Fibroblast of upper back skin (primary cell): ENCODE results near the gene EYS.
"Not testable (repeated sequence)": the region's sequence is repeated elsewhere in the genome, so short reads cannot be mapped to it uniquely, and the experiment has no call there.

Experiments
- DNase-seq: peaks from one replicate; pipeline ENCODE4 v3.0.0-alpha.2; 2013

EYS gene

DNA sequence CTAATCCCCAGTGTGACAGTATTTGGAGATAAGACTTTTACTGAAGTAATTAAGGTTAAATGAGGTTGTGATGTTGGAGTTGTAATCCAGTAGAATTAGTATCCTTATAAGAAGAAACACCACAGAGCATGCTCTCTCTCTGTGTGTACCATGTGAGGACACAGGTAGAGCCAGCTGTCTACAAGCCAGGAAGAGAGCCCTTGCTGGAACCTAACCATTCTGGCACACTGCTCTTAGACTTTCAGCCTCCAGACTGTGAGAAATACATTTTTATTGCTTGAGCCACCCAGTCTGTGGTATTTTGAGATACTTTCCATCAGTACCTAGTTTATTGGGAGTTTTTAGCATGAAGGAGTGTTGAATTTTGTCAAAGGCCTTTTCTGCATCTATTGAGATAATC lies 1961.2 kb downstream of the EYS start:
- DNase-seq: peak; percentile 26

DNA sequence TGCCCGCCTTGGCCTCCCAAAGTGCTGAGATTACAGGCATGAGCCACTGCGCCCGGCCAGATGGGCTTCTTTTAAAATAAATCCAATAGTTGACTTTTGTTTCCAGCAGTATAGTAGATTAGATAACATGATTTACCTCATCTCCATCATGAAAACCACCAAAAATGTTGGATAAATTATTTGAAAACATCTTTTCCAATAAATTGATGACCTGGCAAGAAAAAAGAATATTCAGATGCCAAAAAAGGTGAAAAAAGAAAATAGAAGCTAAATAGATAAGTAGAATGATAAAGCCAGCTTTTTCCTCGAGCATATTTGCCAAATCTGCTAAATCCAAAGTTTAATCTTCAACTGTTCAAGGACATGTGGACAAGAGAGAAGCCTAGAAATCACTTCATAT lies 1962.2 kb downstream of the EYS start:
- DNase-seq: no peak

DNA sequence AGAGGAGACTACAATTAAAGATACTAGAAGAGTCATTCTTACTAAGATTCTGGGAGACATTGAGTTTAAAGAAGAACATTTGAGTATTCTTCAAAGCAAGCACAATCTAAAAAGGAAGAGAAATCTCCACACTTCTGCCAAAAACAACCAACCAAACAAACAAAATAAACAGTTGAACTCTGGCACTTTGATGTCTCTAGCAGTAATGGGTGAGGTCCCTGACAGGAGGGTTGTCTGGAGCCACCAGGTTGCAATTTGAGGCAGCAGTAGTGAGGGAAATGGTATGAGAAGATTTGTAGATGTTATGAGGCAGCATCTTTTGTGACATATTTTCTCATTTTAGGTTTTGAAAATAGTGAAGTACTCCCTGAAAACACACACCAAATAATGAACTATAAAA lies 1963.3 kb downstream of the EYS start:
- no peak for DNase-seq

DNA sequence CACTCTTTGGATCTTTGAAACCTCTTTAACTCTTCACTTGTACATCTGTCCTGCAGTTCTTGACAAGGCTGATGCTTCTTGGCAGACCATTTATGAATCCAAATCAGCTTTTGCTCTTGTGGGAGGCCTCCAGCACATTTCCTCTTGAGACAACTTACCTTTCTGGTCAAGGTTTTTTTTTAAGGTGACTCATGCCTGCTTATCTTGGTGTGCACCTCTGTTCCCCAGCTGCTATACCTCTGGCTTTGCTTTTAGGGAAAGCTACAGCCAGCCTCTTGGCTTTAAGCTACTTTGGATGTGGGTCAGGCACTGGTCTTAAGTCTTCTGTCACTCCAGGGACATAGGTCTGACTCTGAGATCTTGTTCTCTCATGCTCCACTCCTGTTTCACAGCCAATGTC lies 1965.0 kb downstream of the EYS start:
- no peak for DNase-seq

DNA sequence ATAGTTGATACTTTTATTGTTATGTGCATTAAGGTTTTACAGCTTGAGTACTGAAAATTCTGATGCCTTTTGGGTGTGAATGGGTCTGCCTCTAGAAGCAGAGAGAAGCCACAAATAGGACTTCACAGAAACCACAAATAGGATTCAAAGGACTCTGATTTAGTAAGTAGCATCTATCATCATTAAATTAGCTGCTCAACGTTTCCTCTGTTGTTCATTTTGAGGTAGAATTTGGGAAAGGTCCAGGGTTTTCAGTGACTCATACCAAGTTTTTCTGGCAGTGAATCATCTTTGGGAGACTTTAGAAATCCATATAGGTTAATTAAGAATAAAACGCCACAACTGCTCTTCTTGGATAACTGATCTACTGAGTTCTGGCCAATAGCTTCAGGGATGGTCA lies 1966.3 kb downstream of the EYS start:
- DNase-seq: peak; percentile 87

DNA sequence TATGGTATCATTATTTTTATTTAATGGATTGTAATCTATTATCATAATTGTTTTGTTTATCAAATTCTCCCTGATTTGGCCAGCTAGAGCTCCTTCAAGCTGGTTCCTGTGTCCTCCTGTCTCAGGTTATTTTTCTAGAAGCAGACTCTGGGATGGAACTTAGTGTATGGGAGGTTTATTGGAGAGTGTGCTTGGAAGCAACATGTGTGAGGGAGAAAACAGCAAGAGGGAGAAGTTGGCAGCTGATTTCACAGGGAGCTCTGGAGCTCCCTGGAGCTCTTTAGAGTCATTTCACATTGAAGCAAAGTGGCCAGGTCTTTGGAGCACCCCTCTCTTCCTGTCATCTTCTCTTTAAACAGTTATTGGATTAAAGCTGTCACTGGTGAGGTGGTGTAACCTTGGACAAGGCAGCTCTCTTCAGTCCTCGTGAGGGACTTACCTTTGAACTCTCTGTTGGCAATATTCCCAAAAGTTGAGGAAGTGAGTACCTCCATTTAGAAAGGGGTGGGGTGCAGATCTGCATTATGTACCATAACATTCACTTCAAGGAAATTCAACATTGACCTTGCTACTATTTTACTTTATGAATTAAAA lies 1967.8 kb downstream of the EYS start:
- DNase-seq: no peak

DNA sequence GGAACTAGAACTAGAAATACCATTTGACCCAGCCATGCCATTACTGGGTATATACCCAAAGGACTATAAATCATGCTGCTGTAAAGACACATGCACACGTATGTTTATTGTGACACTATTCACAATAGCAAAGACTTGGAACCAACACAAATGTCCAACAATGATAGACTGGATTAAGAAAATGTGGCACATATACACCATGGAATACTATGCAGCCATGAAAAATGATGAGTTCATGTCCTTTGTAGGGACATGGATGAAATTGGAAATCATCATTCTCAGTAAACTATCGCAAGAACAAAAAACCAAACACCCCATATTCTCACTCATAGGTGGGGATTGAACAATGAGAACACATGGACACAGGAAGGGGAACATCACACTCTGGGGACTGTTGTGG lies 1968.8 kb downstream of the EYS start:
- DNase-seq: not testable (repeated sequence)

DNA sequence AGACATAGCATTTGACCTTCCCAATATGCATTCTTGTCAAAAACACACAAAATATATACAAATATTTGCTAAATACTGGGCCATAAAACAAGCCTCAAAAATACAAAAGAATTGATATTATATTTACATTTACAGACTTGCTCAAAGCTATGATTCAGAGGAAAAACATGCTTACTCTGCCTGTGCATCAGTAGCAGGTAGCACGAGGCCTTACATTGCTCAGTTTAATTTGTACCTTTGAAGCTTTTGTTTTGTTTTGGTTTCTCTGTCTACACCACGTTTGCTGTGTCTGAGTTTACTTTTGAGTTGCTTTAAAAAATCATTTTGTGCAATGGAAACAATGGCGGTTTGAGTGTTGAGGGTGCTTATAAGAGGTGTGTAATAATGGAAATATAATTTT lies 1972.1 kb downstream of the EYS start:
- no peak for DNase-seq

DNA sequence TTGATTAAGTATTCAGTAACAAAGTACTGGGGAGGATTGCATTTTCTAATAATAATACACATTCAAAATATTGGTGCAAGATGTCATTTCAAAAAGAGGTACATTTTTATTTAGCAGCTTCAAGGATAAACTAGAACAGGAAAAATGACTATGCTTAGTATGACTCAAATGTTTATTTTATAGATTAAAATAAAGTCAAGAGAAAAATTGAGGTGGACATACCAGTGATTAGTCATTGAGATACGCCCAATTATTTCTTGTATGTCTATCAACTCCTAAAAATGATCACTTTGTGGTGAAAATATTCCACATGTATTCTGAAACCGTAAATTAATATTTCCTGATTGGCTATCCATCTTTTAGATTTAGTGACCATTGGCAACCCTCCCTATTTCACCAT lies 1974.7 kb downstream of the EYS start:
- DNase-seq: peak; percentile 10

DNA sequence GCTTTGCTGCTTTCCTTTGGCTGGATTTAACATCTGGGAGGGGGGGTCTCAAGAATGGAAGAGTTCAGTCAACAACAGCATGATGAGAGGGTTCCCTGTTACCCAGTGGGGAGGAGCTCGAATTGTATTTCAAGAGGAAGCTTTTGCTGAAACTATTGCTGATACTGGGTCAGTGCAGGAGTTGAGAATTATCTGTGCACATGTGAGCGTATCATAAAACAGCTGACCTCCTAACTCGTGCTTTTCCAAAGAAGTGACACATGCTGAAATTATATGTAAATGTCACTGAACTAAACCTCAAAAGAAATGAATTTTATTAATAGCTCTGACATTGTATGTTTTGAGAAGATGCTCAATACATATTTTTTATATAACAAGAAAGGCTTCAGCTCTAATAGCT lies 1975.1 kb downstream of the EYS start:
- peak; percentile 7 for DNase-seq

DNA sequence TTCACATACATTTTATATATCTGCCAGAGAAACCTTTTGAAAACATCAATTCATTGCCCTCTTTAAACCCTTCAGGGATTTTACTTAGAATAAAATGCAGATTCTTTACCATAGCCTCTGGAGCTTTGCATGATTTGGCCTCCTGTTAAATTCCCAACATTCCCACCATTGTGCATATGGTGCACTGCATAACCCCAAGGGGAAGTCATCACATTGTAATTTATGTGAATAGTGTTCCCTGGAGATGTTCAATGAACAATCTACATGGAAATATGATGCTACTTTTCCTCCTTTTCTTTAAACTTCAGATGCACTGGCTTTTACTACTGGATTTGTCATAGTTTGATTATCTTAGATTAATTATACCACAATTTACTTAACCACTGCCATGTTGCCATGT lies 1976.7 kb downstream of the EYS start:
- peak; percentile 63 for DNase-seq

DNA sequence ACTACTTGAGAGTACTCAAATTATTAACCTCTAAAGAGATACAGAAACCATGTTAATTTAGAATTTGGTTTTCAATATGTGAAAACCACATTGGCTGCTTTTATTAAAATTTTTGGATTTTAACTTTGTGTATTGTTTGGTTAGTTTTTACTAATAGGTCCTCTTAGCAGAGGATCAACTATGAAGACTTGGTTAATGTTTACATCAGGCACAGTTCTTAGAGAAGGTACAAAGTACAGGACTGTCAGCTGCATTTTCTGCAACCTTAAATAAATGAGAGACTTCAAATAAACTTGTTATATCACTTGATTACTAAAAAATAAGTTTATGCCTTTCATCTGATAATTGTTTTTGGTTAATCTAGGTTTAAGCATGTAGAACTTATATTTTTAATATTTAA lies 1982.3 kb downstream of the EYS start:
- no peak for DNase-seq

DNA sequence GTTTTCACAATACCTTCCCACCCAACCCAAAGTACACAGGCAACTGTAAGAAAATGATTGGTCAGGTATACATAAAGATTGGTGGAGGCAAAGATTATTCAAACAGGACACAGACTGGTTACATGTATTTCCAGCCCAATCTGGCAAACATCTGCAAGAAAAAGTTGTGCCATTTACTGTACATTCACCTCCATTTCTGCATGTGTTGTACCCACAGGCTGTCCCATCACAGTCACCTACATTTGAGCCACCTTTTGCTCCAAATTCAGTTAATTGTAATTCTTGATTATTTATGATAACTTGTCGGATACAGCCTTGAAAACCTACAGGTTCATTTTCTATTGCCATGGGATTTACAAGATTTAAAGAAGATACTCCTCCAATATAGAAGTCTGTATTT lies 1985.8 kb downstream of the EYS start:
- DNase-seq: no peak

DNA sequence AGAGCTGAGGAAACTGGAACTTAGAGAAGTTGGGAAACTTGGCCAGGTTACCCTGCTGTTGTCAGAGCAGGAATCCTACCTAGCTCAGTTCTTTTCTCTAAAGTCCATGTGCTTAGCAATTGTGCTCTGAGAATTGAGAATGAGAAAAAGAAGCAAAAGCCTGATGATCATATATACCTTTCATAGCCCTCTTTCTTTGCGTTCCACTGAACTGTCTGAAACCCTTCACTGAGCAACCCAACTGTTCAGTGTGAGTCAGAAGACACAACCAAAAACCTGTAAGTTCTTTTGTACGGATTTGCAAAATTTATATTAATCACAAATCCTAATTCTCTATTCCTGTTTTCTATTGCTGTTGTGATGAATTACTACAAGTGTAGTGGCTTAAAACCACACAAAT lies 1990.9 kb downstream of the EYS start:
- DNase-seq: no peak

DNA sequence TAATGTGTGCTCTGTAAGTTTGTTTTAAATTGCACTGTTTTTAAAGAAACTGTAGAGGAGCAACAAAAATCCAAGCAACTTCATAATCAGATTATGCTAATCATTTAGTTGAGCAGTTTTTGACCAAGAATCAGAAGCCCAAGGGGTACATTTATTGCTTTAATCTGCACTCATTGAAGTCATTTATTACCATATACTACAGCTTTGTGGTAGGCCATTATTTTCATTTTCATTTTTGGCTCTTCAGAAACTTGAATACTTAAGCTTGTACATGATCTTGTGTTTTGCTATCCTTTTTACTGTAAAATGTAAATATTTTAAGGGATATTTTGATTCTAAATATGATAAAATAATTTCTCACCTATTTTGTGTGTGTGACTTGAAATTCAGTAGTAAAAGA lies 1992.9 kb downstream of the EYS start:
- no peak for DNase-seq

DNA sequence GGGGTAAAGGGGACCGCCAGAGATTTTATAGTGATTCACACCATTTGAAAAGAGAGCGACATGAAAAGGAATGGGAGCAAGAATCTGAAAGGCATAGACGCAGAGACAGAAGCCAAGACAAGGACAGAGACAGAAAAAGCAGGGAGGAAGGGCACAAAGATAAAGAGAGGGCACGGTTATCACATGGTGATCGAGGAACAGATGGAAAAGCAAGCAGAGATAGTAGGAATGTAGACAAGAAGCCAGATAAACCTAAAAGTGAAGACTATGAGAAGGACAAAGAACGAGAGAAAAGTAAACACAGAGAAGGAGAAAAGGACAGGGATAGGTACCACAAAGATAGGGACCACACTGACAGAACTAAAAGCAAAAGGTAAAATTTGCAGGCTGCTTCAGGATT lies 1993.7 kb downstream of the EYS start:
- DNase-seq: no peak

DNA sequence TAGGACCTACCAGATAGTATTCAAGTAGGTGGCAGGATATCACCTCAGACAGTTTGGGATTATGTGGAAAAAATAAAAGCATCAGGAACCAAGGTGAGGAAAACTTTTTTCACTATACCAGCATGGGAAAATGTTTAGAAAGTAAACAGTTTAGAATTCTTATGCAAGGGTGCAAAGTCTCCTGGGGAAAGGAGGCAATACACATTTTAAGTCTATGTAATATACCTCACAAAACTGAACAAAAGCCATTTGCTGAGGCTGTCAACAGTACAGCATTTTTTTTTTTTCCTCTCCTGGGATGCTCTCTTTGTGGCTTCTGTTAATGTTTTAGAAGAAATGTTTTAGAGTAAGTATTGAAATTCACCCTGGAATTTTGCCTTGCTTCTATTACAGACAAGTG lies 1997.9 kb downstream of the EYS start:
- DNase-seq: no peak

DNA sequence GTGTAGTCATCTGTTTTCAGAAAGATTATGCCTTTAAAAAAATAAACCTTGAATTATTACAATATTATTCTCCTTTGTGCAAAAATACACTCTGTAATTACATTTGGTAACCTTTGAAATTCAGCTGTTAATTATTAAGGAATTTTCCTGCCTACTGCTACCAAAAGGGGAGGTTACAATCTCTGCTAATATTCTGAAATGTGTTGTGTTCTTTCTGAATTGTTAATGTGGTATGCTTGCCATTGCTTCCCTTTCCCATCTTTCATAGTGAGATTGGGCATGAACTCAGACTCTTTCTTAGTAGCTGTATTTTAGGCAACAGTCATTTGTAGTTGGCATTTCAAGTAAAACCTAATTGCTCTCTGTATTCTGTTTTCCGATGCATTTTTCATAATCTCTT lies 1998.4 kb downstream of the EYS start:
- no peak for DNase-seq

DNA sequence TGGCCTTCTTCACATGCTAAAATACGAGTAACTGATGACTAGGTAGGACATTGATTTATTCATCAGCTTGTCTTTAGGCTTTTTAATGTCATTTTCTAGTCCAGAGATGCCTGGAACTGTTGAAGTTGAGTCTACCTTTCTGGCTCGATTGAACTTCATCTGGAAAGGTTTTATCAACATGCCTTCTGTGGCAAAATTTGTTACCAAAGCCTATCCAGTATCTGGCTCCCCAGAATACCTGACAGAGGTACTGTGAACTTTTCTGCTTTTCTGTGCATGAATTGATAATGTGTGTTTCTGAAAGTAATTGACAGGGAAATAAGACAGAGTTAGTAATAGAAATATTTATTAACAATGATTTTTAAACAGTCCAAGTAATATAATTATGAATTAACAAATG lies 2000.4 kb downstream of the EYS start:
- DNase-seq: no peak

DNA sequence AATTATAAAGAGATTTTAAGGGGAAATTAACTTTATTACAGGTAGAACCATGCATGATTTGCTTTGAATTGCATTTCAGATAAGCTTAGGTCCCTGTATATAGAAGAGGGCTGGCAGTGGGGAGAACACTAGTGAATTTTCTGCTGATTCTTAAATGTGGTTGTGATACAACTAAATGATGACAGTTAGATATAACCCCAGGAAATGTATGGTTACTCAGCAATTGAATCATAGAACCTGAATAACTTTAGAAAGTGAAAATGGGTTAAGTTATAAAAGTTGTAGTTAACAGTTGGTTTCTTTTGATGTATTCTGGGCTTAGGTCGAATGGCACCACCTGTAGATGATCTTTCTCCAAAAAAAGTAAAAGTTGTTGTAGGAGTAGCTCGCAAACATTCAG lies 2001.3 kb downstream of the EYS start:
- no peak for DNase-seq

DNA sequence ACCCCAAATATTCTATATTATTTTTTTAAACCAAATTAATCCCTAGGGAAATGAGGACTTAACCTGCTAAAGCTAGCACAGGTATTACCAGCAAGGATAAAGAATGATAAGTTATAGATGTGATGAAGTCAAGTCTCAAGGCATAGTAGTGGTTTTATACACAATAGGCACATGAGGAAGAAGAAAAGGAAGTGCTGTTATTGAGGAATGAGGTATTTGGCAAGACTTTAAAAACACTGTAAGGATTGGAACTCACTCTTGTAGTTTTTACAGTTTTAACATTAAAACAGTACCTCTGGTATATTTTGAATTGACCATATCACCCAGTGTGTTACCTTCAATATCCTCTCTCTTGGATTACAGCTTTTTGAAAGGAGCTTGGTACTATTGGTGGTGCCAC lies 2016.8 kb downstream of the EYS start:
- no peak for DNase-seq

DNA sequence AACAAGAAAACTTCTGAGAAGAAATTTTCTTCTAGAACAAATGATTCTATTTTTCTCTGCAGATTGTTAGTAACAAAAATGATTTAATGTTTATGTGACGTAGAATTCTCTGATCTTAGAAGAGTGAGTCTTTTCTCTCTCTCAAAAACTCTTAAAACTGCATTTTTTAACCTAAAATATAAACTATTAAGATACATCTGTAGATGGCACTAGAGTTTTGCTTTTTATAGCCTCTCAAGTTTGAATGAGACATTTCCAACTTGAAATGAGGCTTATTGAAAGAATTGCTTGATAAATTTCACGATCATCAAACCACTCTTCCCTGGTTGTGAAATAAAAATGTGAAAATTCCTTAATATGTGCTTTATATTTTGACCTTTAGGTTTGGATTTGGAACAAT lies 2017.6 kb downstream of the EYS start:
- DNase-seq: no peak

DNA sequence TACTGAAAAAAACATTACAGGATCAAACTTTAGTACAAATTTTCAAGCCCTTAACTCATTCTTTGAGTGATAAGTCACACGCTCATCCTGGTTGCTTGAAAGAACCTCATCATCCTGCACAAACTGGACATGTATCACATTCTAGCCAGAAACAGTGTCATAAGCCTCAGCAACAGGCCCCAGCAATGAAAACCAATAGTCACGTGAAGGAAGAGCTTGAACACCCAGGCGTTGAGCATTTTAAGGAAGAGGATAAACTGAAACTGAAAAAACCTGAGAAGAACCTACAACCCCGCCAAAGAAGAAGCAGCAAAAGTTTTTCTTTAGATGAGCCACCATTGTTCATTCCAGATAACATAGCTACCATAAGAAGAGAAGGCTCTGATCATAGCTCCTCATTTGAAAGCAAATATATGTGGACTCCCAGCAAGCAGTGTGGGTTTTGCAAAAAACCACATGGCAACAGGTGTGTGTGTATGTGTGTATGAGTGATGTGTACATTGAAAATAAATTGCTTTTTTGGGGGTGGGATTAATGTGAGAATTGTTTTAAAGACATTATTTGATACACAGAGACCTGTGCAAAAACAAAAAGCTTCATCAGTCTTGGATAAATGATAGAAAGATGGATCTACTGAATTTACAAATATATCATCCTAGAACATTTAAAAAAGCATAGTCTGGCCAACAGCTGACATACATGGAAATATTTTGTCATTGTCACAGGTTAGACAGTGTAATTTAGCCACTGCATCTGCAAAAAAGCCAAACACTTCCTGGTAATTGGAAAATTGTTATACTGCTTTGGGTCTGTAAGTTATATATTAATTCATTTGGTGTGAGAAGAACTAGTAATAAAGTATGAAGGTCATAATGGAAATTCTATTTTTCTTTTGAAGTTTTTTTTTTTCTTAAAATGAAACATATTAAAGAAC lies 2021.3 kb downstream of the EYS start:
- DNase-seq: no peak

DNA sequence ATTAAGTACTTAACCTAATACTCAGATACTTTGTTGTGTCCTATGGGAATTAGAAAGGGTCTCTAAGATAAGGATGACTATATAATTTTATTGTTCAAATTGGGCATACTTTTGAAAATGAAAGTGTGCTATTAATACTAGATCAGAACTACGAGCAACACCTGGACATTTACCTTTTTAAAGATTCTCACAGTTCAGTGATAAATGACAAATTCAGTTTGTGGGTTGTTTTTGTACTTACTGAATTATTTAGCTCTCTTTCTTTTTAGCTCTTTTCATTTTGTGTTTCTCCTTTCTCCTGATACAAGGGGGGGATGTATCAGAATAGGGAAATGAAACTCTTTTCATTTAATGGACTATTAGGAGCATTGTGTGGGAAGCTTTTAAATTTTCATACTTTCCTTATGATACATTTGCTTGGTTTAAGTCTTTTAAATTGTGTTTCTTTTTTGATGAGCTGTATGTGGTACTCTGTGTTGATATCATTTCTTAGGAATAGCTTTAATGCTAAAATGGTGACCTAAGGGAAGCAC lies 2023.9 kb downstream of the EYS start:
- DNase-seq: no peak

DNA sequence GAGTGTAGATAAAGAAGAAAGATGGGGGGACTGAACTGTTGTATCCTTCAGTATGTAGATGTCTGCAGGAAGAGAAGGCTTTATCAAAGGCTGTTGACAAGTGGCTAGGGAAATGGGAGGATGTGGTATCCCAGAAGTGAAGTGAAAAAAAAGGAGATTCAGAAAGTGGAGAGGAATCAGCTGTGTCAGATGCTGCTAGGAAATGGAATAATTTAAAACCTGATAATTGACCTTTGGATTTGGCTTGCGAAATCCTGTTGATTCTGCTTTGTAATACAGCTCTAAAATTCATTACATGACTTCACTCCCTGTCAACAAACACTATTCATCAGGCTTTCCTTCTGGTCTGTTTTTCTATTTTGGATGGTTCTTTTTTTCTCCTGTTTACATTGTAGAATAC lies 2029.7 kb downstream of the EYS start:
- DNase-seq: peak; percentile 31
